GM18511 (cell line): Measurements from ENCODE around the gene CHD6.

Experiments
- ATAC-seq: cut with Tn5 transposase; IDR thresholded peaks from one replicate; pipeline ENCODE4 v1.9.1; 2021; ENCODE audit warnings: mild to moderate bottlenecking, moderate library complexity; ENCODE audit not compliant: unreplicated experiment

CHD6 gene

GRCh38 chr20:41587523-41587922, 30.7 kb downstream of the CHD6 start:
- no peak for ATAC-seq

- no peak for ATAC-seq
Observed at GRCh38 chr20:41586772-41587171, 31.4 kb downstream of the CHD6 start.

GRCh38 chr20:41580350-41580749, 37.8 kb downstream of the CHD6 start:
- no peak for ATAC-seq

GRCh38 chr20:41577129-41578009, 40.8 kb downstream of the CHD6 start:
- ATAC-seq = no peak

GRCh38 chr20:41575412-41575811, 42.8 kb downstream of the CHD6 start:
- ATAC-seq = no peak

- no peak for ATAC-seq
Observed at GRCh38 chr20:41574802-41575389, 43.3 kb downstream of the CHD6 start.

- no peak for ATAC-seq
Observed at GRCh38 chr20:41573955-41574354, 44.2 kb downstream of the CHD6 start.

- ATAC-seq = no peak
Observed at GRCh38 chr20:41572010-41572572, 46.1 kb downstream of the CHD6 start.

GRCh38 chr20:41571006-41571405, 47.2 kb downstream of the CHD6 start:
- ATAC-seq = no peak

- no peak for ATAC-seq
Observed at GRCh38 chr20:41570557-41570956, 47.6 kb downstream of the CHD6 start.

- ATAC-seq = no peak
Observed at GRCh38 chr20:41567615-41568014, 50.6 kb downstream of the CHD6 start.

- ATAC-seq = no peak
Observed at GRCh38 chr20:41566896-41567527, 51.2 kb downstream of the CHD6 start.

GRCh38 chr20:41563087-41563486, 55.1 kb downstream of the CHD6 start:
- no peak for ATAC-seq

GRCh38 chr20:41560970-41561369, 57.2 kb downstream of the CHD6 start:
- no peak for ATAC-seq

GRCh38 chr20:41559658-41560057, 58.5 kb downstream of the CHD6 start:
- no peak for ATAC-seq

GRCh38 chr20:41553142-41553879, 64.9 kb downstream of the CHD6 start:
- no peak for ATAC-seq

- ATAC-seq = no peak
Observed at GRCh38 chr20:41552295-41553068, 65.7 kb downstream of the CHD6 start.

- no peak for ATAC-seq
Observed at GRCh38 chr20:41551011-41551705, 67.0 kb downstream of the CHD6 start.

GRCh38 chr20:41547221-41547620, 71.0 kb downstream of the CHD6 start:
- ATAC-seq = no peak

GRCh38 chr20:41546535-41546934, 71.6 kb downstream of the CHD6 start:
- no peak for ATAC-seq
